Middle frontal gyrus (tissue), 1 donor: ENCODE results near the gene HECW1.
"Not testable (repeated sequence)": the region's sequence is repeated elsewhere in the genome, so short reads cannot be mapped to it uniquely, and the experiment has no call there.

ENCODE experiments used
- DNase-seq: peaks from one replicate; pipeline ENCODE4 v3.0.0-alpha.2; 2015; ENCODE audit warnings: low spot score; ENCODE audit errors: extremely low spot score

Gene HECW1

DNA sequence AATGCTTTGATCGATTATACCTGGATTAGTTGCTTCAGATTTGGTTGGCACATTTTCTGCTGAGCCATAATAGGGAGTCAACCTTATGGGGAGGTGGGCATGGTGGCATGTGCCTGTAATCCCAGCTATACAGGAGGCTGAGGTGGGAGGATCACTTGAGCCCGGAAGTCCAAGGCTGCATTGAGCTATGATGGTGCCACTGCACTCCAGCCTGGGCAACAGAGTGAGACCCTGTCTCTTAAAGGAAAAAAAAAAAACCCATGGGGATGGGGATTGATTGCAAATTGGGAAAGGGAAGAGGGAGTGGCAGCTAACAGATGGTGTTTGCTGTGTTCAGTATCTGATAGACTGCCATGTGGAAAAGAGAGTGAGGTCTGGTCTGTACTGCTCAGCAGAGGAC is 481.6 kb downstream of the HECW1 start:
- no peak for DNase-seq

DNA sequence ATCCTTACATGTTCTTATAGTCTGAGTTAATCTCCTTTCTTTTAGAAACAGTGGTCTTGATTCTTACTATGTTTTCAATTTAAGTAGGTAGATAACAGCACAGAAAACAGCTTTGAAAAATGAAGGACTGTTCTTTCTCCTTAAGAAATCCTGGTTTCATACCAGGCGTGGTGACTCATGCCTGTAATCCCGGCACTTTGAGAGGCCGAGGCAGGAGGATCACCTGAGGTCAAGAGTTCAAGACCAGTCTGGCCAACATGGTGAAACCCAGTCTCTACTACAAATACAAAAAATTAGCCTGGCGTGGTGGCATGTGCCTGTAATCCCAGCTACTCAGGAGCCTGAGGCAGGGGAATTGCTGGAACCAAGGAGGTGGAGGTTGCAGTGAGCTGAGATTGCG is 484.0 kb downstream of the HECW1 start:
- not testable (repeated sequence) for DNase-seq

DNA sequence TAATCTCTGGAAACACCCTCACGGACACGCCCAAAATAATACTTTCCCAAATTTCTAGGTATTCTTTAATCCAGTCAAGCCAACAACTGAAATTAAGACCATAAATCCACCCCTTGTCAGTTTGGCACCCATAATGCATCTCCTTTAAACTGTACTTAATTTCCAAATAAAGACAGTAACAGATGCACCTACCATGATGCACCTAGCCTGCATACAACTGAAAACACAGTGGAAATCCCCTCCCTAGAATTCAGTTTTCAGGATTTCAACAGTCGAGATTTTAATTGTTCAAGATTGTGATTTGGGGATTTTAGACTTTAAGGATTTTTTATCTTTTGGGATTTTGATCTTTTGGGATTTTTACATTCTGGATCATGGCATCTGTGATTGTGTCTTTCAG is 487.6 kb downstream of the HECW1 start:
- DNase-seq: no peak

DNA sequence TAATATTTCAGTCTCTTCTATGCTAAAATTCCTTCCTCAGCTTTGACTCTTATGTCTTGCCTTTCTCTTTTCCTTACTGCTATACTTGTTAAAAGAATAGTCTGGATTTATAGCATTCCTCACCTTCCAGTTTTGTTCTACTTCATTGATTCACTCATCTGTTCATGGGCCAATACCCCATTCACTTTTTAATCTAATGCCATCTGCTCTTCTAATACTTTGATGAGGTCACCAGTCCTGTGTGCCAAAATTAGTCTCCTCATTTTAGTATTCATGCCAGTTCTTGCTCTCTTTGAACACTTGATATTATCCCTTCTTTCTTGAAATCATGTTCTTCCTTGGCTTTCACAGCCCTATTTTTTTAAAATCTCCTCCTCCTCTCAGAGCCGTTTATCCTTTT is 489.8 kb downstream of the HECW1 start:
- DNase-seq: no peak

DNA sequence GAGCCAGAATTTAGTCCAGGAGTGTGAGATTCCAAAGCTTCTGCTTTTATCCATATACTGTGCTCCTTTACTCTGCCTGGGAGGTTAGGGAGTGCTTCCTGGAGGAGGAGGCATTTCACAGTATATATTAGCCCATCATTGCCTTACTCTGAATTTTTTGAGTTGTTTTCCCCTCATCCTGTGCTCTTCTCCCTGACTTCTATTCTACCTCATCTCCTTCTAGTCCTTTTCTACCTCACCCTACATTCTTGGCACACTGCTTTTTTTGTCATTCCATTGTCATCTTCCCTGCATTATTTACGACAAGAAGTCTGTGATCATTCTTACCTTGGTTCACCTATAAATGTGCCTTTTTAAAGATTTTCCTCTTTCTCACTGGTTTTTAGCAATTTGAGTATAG is 491.8 kb downstream of the HECW1 start:
- no peak for DNase-seq

DNA sequence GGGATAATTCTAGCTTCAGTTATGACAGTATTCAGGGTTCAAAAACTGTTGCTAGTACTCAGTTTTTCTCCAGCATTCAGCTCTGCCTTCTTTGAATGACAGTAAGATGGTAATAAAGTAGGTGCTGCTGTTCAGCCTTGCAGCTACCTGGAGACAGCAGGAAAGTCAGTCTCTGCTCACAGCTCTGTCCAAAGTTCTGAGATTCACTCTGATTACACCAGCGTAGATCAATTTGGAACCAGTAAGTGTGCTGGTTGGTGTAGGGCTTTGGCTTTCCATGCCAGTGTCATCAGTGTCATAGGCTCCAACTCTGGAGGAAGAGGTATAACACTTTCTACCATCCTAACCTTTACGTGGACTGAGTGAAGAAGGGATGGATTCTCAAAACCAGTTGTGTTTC is 496.6 kb downstream of the HECW1 start:
- no peak for DNase-seq

DNA sequence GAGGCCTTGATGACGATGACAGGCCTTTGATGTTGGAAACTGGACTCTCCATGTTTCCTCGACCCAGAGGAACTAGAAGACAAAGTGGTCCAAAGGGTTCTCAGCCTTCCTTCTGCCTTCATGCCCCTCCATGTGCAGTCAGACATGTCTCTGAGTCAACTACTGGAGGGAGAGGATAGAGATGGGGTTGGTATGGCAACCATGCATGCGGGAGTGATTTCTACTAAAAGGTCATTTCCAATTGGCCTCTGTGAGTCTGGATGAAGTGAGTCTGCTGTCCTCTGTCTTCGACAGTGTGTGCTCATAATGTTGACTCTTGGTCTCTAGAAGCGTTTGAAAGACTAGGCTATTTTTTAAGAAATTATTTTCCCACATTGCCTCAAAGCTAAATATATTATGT is 499.7 kb downstream of the HECW1 start:
- DNase-seq: no peak

DNA sequence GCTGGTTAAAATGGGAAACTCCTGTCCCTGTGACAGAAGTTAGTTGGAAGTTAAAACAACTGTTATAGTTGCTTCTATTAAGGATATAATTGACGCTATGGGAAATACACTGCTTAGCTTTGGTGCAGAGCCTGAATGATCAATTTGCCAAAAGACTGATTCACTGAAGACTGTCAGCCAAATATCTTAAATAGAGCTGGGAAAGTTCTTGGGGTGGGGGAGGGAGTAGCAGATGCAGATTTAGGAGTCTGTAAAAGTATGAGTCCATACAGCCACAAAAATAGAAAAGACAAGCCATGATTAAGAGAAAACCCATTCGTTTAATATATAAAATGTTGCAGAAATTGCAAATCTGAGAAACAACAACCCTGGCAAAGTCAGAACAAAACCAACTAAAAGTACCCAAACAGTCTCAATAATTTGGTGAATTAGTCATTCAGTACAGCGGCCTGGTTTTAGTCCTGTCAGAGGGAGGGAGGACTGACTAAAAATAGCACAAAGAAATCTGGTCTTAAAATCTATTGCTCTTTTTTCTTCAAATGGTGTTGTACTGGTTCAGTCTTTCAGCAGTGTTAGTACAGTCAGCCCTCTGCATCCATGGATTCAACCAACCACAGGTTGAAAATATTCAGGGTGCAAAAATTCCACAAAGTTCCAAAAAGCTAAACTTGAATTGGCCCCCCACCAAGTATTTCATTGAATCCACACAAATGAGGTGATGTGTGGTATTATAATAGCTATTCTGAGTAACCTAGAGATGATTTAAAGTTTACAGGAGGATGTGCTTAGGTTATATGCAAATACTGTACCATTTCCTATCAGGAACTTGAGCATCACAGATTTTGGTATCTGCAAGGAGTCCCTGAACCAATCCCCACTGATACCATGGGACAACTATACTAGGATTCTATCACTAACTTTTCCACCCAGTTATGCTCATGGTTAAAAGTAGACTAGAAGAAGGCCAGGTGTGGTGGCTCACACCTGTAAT is 500.4 kb downstream of the HECW1 start:
- DNase-seq: no peak
